ENCODE data around the gene GPR55.

- TF ChIP-seq GABPA (IDR thresholded peaks at IDR 0.05; ENCODE audit: borderline replicate concordance, insufficient read depth, low read length) (no peak), EZH2 (IDR thresholded peaks at IDR 0.05; ENCODE audit: low read depth, low read length, severe bottlenecking) (no peak), BRCA1 (IDR thresholded peaks at IDR 0.05; ENCODE audit: low read depth, low read length) (no peak), CTCF (IDR thresholded peaks at IDR 0.05; ENCODE audit: control extremely low read depth in 1 of 3, insufficient read depth in 1 of 3, low read depth in 1 of 3, low read length in 3 of 3) (no peak), RAD21 (IDR thresholded peaks at IDR 0.05 in 1 of 2, conservative IDR thresholded peaks at IDR 0.05 in 1 of 2; ENCODE audit: low read depth in 2 of 2, low read length in 2 of 2) (no peak), POU5F1 (IDR thresholded peaks at IDR 0.05; ENCODE audit: low read depth, low read length) (no peak)
Measured at GRCh38 chr2:230933521-230934180, 8.6 kb upstream of the GPR55 start.

Data from H1 (cell line).